CD14-positive monocyte (primary cell): ENCODE measurements around the gene HBZ. TPM values are rescaled to one million over a fixed set of nuclear protein-coding genes. Genes with fewer than 3 reads are reported as not detected.

Source experiments
- DNase-seq, 3 donors: peaks; one replicate each; pipeline ENCODE4 v3.0.0-alpha.2; 2011 to 2022
- H2AFZ ChIP-seq: 2 replicates; pipeline ENCODE4 v1.6.0; 2012; ENCODE audit warnings: mild to moderate bottlenecking, low read depth, low read length, inconsistent platforms; ENCODE audit not compliant: insufficient read depth, poor library complexity, severe bottlenecking
- H3K27ac ChIP-seq, 2 donors: 1 replicate in 1 of 2; 2 replicates in 1 of 2; pipeline ENCODE4 v1.5.1; 2012 to 2013; ENCODE audit warnings: low read length in 2 of 2, control low read depth in 1 of 2, inconsistent platforms in 1 of 2, low read depth in 1 of 2, mild to moderate bottlenecking in 1 of 2
- H3K27me3 ChIP-seq, 2 donors: one replicate each; pipeline versions ENCODE4 v1.6.0 to v1.6.1; 2011 to 2013; ENCODE audit warnings: low read length in 2 of 2; ENCODE audit not compliant: control insufficient read depth in 2 of 2, insufficient read depth in 2 of 2
- H3K36me3 ChIP-seq, 2 donors: replicated peaks in 1 of 2; 1 replicate in 1 of 2; 2 replicates in 1 of 2; pipeline versions ENCODE4 v1.5.1 to v1.6.1; 2012 to 2013; ENCODE audit warnings: low read length in 2 of 2, control low read depth in 1 of 2, inconsistent platforms in 1 of 2, mild to moderate bottlenecking in 1 of 2; ENCODE audit not compliant: insufficient read depth in 2 of 2, control insufficient read depth in 1 of 2
- H3K4me1 ChIP-seq, 2 donors: 1 replicate in 1 of 2; 2 replicates in 1 of 2; pipeline versions ENCODE4 v1.5.1 to v1.6.1; 2012 to 2013; ENCODE audit warnings: low read length in 2 of 2, control low read depth in 1 of 2, inconsistent platforms in 1 of 2, mild to moderate bottlenecking in 1 of 2, moderate library complexity in 1 of 2; ENCODE audit not compliant: insufficient read depth in 2 of 2, control insufficient read depth in 1 of 2
- H3K4me2 ChIP-seq: replicated peaks from 2 replicates; pipeline ENCODE3; 2012; ENCODE audit warnings: low read length, moderate library complexity, mild to moderate bottlenecking; ENCODE audit not compliant: poor library complexity, severe bottlenecking; ENCODE audit errors: extremely low read depth
- H3K4me3 ChIP-seq, 3 experiments: fragments of 200-600 bp in 1 of 3; sonication (generic) in 1 of 3; replicated peaks in 1 of 3; 1 replicate in 2 of 3; 2 replicates in 1 of 3; pipeline ENCODE4 v1.5.1; 2011 to 2013; ENCODE audit warnings: low read length in 3 of 3, mild to moderate bottlenecking in 3 of 3, control low read depth in 2 of 3, low read depth in 2 of 3, inconsistent platforms in 1 of 3, moderate library complexity in 1 of 3
- H3K79me2 ChIP-seq: 2 replicates; pipeline ENCODE4 v1.6.0; 2012; ENCODE audit warnings: mild to moderate bottlenecking, control low read depth, inconsistent platforms, low read length, moderate library complexity; ENCODE audit not compliant: insufficient read depth
- H3K9ac ChIP-seq: 2 replicates; pipeline ENCODE4 v1.6.0; 2017; ENCODE audit warnings: low read length, mild to moderate bottlenecking; ENCODE audit not compliant: insufficient read depth, poor library complexity, severe bottlenecking
- H3K9me3 ChIP-seq, 2 donors: replicated peaks in 1 of 2; 1 replicate in 1 of 2; 2 replicates in 1 of 2; pipeline versions ENCODE4 v1.5.1 to v1.6.1; 2012 to 2013; ENCODE audit warnings: low read length in 2 of 2, control low read depth in 1 of 2; ENCODE audit not compliant: control insufficient read depth in 1 of 2, insufficient read depth in 1 of 2
- H4K20me1 ChIP-seq: 2 replicates; pipeline ENCODE4 v1.6.0; 2012; ENCODE audit warnings: mild to moderate bottlenecking, low read length, control low read depth, moderate library complexity; ENCODE audit not compliant: insufficient read depth
- H3K27ac Mint-ChIP-seq, 7 donors: one replicate each; pipeline ENCODE4 v1.8.0; 2020; ENCODE audit warnings: mild to moderate bottlenecking in 7 of 7, mixed read lengths in 7 of 7, moderate library complexity in 6 of 7, inconsistent platforms in 2 of 7
- H3K27me3 Mint-ChIP-seq, 3 donors: one replicate each; pipeline ENCODE4 v1.8.0; 2021 to 2022; ENCODE audit warnings: low read depth in 3 of 3, mild to moderate bottlenecking in 3 of 3, mixed read lengths in 3 of 3, moderate library complexity in 3 of 3, inconsistent platforms in 1 of 3
- H3K36me3 Mint-ChIP-seq, 2 donors: one replicate each; pipeline ENCODE4 v1.8.0; 2020; ENCODE audit warnings: mixed read lengths in 2 of 2, inconsistent platforms in 1 of 2, mild to moderate bottlenecking in 1 of 2
- H3K4me1 Mint-ChIP-seq: one replicate; pipeline ENCODE4 v1.8.0; 2020; ENCODE audit warnings: mild to moderate bottlenecking, mixed read lengths
- H3K4me3 Mint-ChIP-seq, 2 donors: one replicate each; pipeline ENCODE4 v1.8.0; 2020; ENCODE audit warnings: mild to moderate bottlenecking in 2 of 2, mixed read lengths in 2 of 2, moderate library complexity in 1 of 2
- H3K9me3 Mint-ChIP-seq, 7 donors: one replicate each; pipeline ENCODE4 v1.8.0; 2020 to 2022; ENCODE audit warnings: mixed read lengths in 7 of 7, mild to moderate bottlenecking in 6 of 7, moderate library complexity in 6 of 7, inconsistent platforms in 2 of 7
- WGBS: methylation state at CpG from one replicate; pipeline ENCODE4 v1.1.5; 2013; ENCODE audit warnings: missing lambda C conversion rate; ENCODE audit not compliant: insufficient coverage; 5-methylcytosine and 5-hydroxymethylcytosine counted together
- intact Hi-C, 2 donors: fragments of 100-400 bp; cut with micrococcal nuclease; formaldehyde crosslinking; loops; one replicate each; pipeline versions ENCODE4 v1.15.0 to v1.15.1; 2023
- polyA plus RNA-seq, 3 donors: library from polyadenylated mRNA; depleted of rRNA in 1 of 3; unstranded in 2 of 3; stranded (reverse) in 1 of 3; fragments of 300-500 nt in 2 of 3; fragments of >200 nt in 1 of 3; fragmentation: Illumina TruSeq in 2 of 3; gene quantifications; 1 replicate in 2 of 3; 2 replicates in 1 of 3; pipeline ENCODE4 v1.2.3, GENCODE V29; 2012 to 2021
- TF ChIP-seq, protein P1 (sequence below): fragments of 200-600 bp; IDR thresholded peaks from one replicate; pipeline ENCODE4 v1.8.0; 2022; ENCODE audit warnings: antibody characterized with exemption, mild to moderate bottlenecking

HBZ gene
- polyA plus RNA-seq, 3 donors: not detected

- no peak overlapping the region for H3K4me2 ChIP-seq
- no peak overlapping the region for H3K9ac ChIP-seq
- no peaks in the 10 kb centered on the region for H3K79me2 ChIP-seq
- no peaks in the 10 kb centered on the region for H4K20me1 ChIP-seq
- Mint-ChIP-seq H3K27me3 (peaks cover 72 to 85% (median 78%) of the 10 kb centered on the region in 3 donors), H3K9me3 (peaks cover 0 to 11% (median 6%) of the 10 kb centered on the region in 7 donors), H3K27ac (no peak overlapping the region), H3K4me1 (peaks cover 10% of the 10 kb centered on the region), H3K36me3 (no peaks in the 10 kb centered on the region), H3K4me3 (peak overlapping the region in 1 of 2 donors; percentile 79)
- 4% methylated on average over 38 of the region's 45 CpGs for WGBS
- TF ChIP-seq, protein P1, sequence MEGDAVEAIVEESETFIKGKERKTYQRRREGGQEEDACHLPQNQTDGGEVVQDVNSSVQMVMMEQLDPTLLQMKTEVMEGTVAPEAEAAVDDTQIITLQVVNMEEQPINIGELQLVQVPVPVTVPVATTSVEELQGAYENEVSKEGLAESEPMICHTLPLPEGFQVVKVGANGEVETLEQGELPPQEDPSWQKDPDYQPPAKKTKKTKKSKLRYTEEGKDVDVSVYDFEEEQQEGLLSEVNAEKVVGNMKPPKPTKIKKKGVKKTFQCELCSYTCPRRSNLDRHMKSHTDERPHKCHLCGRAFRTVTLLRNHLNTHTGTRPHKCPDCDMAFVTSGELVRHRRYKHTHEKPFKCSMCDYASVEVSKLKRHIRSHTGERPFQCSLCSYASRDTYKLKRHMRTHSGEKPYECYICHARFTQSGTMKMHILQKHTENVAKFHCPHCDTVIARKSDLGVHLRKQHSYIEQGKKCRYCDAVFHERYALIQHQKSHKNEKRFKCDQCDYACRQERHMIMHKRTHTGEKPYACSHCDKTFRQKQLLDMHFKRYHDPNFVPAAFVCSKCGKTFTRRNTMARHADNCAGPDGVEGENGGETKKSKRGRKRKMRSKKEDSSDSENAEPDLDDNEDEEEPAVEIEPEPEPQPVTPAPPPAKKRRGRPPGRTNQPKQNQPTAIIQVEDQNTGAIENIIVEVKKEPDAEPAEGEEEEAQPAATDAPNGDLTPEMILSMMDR: no peak
- H3K27me3 ChIP-seq: peaks cover 37 to 69% of the 10 kb centered on the region in 2 donors
- H3K4me1 ChIP-seq: peaks cover 8 to 16% of the 10 kb centered on the region in 2 donors
- no peak overlapping the region for H2AFZ ChIP-seq
- no peak overlapping the region for H3K27ac ChIP-seq
- H3K36me3 ChIP-seq: no peaks in the 10 kb centered on the region
- H3K4me3 ChIP-seq: no peak overlapping the region
- H3K9me3 ChIP-seq: peaks cover 0 to 21% of the 10 kb centered on the region in 2 donors
- DNase-seq: no peak
- intact Hi-C loops: no loop called here
Observed at GRCh38 chr16:166375-167121, 14.1 kb downstream of the HBZ start.

GRCh38 chr16:167122-167690 lies 14.8 kb downstream of the HBZ start:
- Histone ChIP-seq H4K20me1 (no peaks in the 10 kb centered on the region), H3K27me3 (peaks cover 39 to 71% of the 10 kb centered on the region in 2 donors), H2AFZ (no peak overlapping the region), H3K36me3 (no peaks in the 10 kb centered on the region), H3K79me2 (no peaks in the 10 kb centered on the region), H3K4me1 (peaks cover 8 to 16% of the 10 kb centered on the region in 2 donors), H3K4me3 (no peak overlapping the region), H3K4me2 (no peak overlapping the region), H3K9ac (no peak overlapping the region), H3K9me3 (peaks cover 0 to 21% of the 10 kb centered on the region in 2 donors), H3K27ac (no peak overlapping the region)
- 24% methylated on average over 11 of the region's 11 CpGs for WGBS
- Mint-ChIP-seq H3K27ac (no peak overlapping the region), H3K36me3 (no peaks in the 10 kb centered on the region), H3K4me3 (peak overlapping the region in 1 of 2 donors; percentile 79), H3K4me1 (peaks cover 10% of the 10 kb centered on the region), H3K9me3 (peaks cover 0 to 14% (median 6%) of the 10 kb centered on the region in 7 donors), H3K27me3 (peaks cover 75 to 85% (median 78%) of the 10 kb centered on the region in 3 donors)
- DNase-seq: no peak
- TF ChIP-seq, protein P1: no peak
- intact Hi-C loops: no loop called here
